Activated B cell treated with CpG ODN at 0.5 μM for 24 hours (primary cell): ENCODE results near the gene ATF5. TPM values are rescaled to one million over a fixed set of nuclear protein-coding genes. Genes with fewer than 3 reads are reported as not detected.
A peak's percentile ranks its signal among the peaks of the same experiment; 100 is the strongest.

Experiments used
- ATAC-seq: fragments of 200-7000 bp; cut with Tn5 transposase; one replicate; pipeline ENCODE4 v1.10.0; 2021; ENCODE audit warnings: low read depth, mild to moderate bottlenecking, moderate library complexity
- CTCF ChIA-PET: fragments of 350-600 bp; sonication (Branson Sonifier 250); formaldehyde crosslinking; loops from one replicate; lab custom pipeline; 2021; ENCODE audit warnings: antibody characterized with exemption; lab: Charles Lee
- POLR2A ChIA-PET: fragments of 350-600 bp; sonication (Branson Sonifier 250); formaldehyde crosslinking; loops from one replicate; lab custom pipeline; 2021; ENCODE audit warnings: antibody characterized with exemption; lab: Charles Lee
- DNase-seq: peaks from one replicate; pipeline ENCODE4 v3.0.0; 2022
- H3K27ac Mint-ChIP-seq: one replicate; pipeline ENCODE4 v1.8.0; 2020; ENCODE audit warnings: mixed read lengths
- H3K27me3 Mint-ChIP-seq: one replicate; pipeline ENCODE4 v1.8.0; 2021; ENCODE audit warnings: mixed read lengths
- H3K36me3 Mint-ChIP-seq: one replicate; pipeline ENCODE4 v1.8.0; 2021; ENCODE audit warnings: low read depth, mixed read lengths
- H3K4me1 Mint-ChIP-seq: one replicate; pipeline ENCODE4 v1.8.0; 2021; ENCODE audit warnings: mixed read lengths
- H3K4me3 Mint-ChIP-seq: one replicate; pipeline ENCODE4 v1.8.0; 2020; ENCODE audit warnings: mild to moderate bottlenecking, mixed read lengths
- H3K9me3 Mint-ChIP-seq: one replicate; pipeline ENCODE4 v1.8.0; 2020; ENCODE audit warnings: mixed read lengths
- CTCF ChIP-seq: fragments of 200-600 bp; IDR thresholded peaks from one replicate; pipeline ENCODE4 v1.8.0; 2022; ENCODE audit warnings: antibody characterized with exemption, mild to moderate bottlenecking
- intact Hi-C: fragments of 100-400 bp; cut with micrococcal nuclease; formaldehyde crosslinking; loops from one replicate; pipeline ENCODE4 v1.15.1; 2024
- total RNA-seq: library from RNA; stranded (reverse); gene quantifications from 2 replicates; pipeline ENCODE4 v1.2.3, GENCODE V29; 2022

The ATF5 gene
- total RNA-seq: 198 and 199 TPM in 2 replicates

- Mint-ChIP-seq H3K9me3 (no peaks in the 10 kb centered on the region), H3K4me3 (peak within 1 kb of the TSS; percentile 92), H3K36me3 (peaks cover 78% of the 10 kb centered on the region), H3K4me1 (peaks cover 55% of the 10 kb centered on the region), H3K27me3 (no peaks in the 10 kb centered on the region), H3K27ac (peak within 1 kb of the TSS; percentile 89)
- ChIA-PET POLR2A (interaction anchor here (0.5 to 9.5 kb wide), 40 partner anchors 9 to 1818 kb away, joined by 3 to 229 read pairs (median 4); partner anchors contain the start of genes AKT1S1, AP2A1, FUZ and IL4I1), CTCF (interaction anchor here (1.3 to 2.2 kb wide), 3 partner anchors 10 to 39 kb away, joined by 5 to 15 read pairs (median 6); no protein-coding TSS in a partner anchor)
- intact Hi-C loops: loop anchor here (1.0 to 2.0 kb wide), 11 partner anchors 18 to 250 kb away; partner anchors contain the start of genes AKT1S1, FUZ, PNKP and PTOV1
- TF ChIP-seq CTCF: no peak
- ATAC-seq (peak; percentile 38), DNase-seq (peak; percentile 93)
These were observed at the start of gene ATF5, which contains the start of gene NUP62 for GRCh38 chr19:49929121-49929610. ATF5 (plus strand) TSS chr19:49929205; CDS start chr19:49930851, 1,646 bp downstream. NUP62 (minus strand) TSS chr19:49929504; CDS start chr19:49909807, 19,697 bp downstream.

- Mint-ChIP-seq H3K4me1 (peaks cover 23% of the 10 kb centered on the region), H3K27me3 (no peaks in the 10 kb centered on the region), H3K27ac (peak overlapping the region; percentile 46), H3K36me3 (peaks cover 53% of the 10 kb centered on the region), H3K9me3 (no peaks in the 10 kb centered on the region), H3K4me3 (no peak overlapping the region)
- TF ChIP-seq CTCF: no peak
- intact Hi-C loops: loop anchor here (5.0 to 10.0 kb wide), 4 partner anchors 287 to 885 kb away; partner anchors contain the start of genes ALDH16A1, C19orf73, GYS1 and LIN7B
- ChIA-PET CTCF (no interaction called here), POLR2A (interaction anchor here (0.6 to 1.2 kb wide), 9 partner anchors 11 to 632 kb away, joined by 3 to 7 read pairs (median 4); partner anchors contain the start of genes AP2A1, ATF5 and RRAS)
- no peak for ATAC-seq
- DNase-seq: no peak
These were observed 49.6 kb upstream of the ATF5 start for GRCh38 chr19:49879243-49879963.

GRCh38 chr19:49880162-49880869 is 48.7 kb upstream of the ATF5 start:
- no peaks in the 10 kb centered on the region for H3K9me3 Mint-ChIP-seq
- no peak overlapping the region for H3K4me3 Mint-ChIP-seq
- CTCF ChIA-PET: no interaction called here
- POLR2A ChIA-PET: interaction anchor here (0.7 to 1.1 kb wide), 4 partner anchors 16 to 61 kb away, joined by 3 to 7 read pairs (median 5); partner anchors contain the start of gene IL4I1
- peaks cover 23% of the 10 kb centered on the region for H3K4me1 Mint-ChIP-seq
- no peak for TF ChIP-seq CTCF
- H3K27ac Mint-ChIP-seq: peak overlapping the region; percentile 18
- intact Hi-C loops: no loop called here
- no peak for DNase-seq
- no peak for ATAC-seq
- H3K27me3 Mint-ChIP-seq: no peaks in the 10 kb centered on the region
- H3K36me3 Mint-ChIP-seq: peaks cover 61% of the 10 kb centered on the region

- ATAC-seq (no peak), DNase-seq (no peak)
- CTCF ChIA-PET: no interaction called here
- no peak for TF ChIP-seq CTCF
- Mint-ChIP-seq H3K9me3 (no peaks in the 10 kb centered on the region), H3K4me1 (peaks cover 16% of the 10 kb centered on the region), H3K4me3 (no peak overlapping the region), H3K27ac (no peak overlapping the region), H3K36me3 (peaks cover 64% of the 10 kb centered on the region), H3K27me3 (no peaks in the 10 kb centered on the region)
- POLR2A ChIA-PET: interaction anchor here (0.5 to 1.6 kb wide), 4 partner anchors 16 to 1780 kb away, joined by 3 to 6 read pairs (median 4); partner anchors contain the start of gene IL4I1
- intact Hi-C loops: no loop called here
These were observed 47.8 kb upstream of the ATF5 start for GRCh38 chr19:49881186-49881585.
